Neuron (in vitro differentiated cells): ENCODE data around the gene TOR2A.

Experiments used
- H2AFZ ChIP-seq: one replicate; pipeline ENCODE4 v1.6.1; 2013; ENCODE audit warnings: low read depth, mild to moderate bottlenecking, inconsistent platforms, low read length, moderate library complexity
- H3K27me3 ChIP-seq: one replicate; pipeline ENCODE4 v1.6.1; 2013; ENCODE audit warnings: low read length; ENCODE audit not compliant: insufficient read depth
- H3K36me3 ChIP-seq: one replicate; pipeline ENCODE4 v1.6.1; 2013; ENCODE audit warnings: low read length; ENCODE audit not compliant: insufficient read depth
- H3K4me1 ChIP-seq: one replicate; pipeline ENCODE4 v1.6.1; 2013; ENCODE audit warnings: low read length; ENCODE audit not compliant: insufficient read depth
- H3K4me3 ChIP-seq: 2 replicates; pipeline ENCODE4 v1.5.1; 2013; ENCODE audit warnings: mild to moderate bottlenecking, low read length, moderate library complexity
- H3K9me3 ChIP-seq: one replicate; pipeline ENCODE4 v1.6.1; 2013; ENCODE audit warnings: low read length

TOR2A gene

DNA sequence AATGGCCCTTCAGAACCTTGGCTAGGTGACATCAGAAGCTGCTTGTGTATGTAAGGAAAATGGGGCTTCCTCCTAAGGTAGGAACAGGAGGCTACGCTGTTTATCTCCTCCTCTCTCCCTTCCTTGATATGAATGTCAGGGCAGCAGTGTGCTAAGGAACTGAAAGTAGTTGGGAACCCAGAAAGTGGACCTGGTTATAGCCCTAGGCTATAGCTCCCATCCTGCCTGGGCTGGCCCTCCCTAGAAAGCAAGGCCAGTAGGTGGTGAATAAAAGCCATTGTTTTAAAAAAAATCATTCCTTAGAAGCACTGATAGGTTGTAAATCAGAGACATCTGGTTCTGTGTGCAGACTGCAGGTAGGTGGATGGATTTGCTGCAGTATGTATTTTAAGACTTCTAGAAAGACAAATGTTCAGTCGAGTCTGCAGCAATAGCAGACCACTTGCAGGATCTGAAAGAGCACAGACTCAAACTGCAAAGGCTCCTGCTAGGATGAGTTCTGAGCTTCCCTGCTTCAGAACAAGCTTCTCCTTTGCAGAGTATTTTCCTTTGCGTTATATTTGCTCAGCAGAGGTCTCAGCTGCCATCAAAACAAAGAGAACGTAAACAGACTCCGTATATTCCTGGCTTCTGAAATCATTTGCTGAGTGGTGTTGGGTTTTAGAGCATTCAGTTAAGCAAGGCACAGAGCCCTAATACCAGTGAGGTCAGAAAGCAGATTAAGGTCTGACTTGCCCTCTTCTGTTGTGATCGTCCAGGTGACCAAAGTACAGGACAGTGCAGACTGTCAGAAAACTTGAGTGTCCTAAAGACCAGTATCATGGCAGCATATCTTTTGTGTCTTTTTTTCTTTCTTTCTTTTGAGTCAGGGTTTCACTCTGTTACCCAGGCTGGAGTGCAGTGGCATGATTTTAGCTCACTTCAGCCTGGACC lies 48.4 kb downstream of the TOR2A start:
- H3K9me3 ChIP-seq, result peaks cover 4% of the 10 kb centered on the region
- H3K36me3 ChIP-seq, result peaks cover 43% of the 10 kb centered on the region
- H3K27me3 ChIP-seq, result no peaks in the 10 kb centered on the region
- no peak overlapping the region for H3K4me3 ChIP-seq
- no peaks in the 10 kb centered on the region for H3K4me1 ChIP-seq
- no peak overlapping the region for H2AFZ ChIP-seq

DNA sequence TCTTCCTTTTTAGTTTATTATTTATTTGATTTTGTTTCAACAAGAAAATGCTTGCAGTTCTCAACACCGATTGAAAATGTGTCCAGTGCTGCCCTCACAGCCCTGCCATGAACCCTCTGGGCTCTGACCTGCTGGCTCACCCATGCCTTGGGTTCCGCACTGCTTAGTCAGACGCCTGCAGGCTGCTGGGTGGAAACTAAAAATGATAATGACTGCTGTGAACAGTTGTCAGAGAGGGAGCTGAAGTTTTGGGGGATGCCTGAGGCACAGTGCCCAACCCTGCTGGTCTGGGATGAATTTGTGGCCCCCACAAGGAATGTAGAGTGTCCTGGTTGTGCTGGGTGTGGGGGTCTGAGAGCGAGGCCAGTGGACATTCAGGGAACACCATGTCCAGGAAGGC lies 50.5 kb downstream of the TOR2A start:
- Histone ChIP-seq H3K4me3 (no peak overlapping the region), H3K27me3 (no peaks in the 10 kb centered on the region), H3K36me3 (peaks cover 51% of the 10 kb centered on the region), H3K4me1 (no peaks in the 10 kb centered on the region), H3K9me3 (peaks cover 1% of the 10 kb centered on the region), H2AFZ (no peak overlapping the region)

DNA sequence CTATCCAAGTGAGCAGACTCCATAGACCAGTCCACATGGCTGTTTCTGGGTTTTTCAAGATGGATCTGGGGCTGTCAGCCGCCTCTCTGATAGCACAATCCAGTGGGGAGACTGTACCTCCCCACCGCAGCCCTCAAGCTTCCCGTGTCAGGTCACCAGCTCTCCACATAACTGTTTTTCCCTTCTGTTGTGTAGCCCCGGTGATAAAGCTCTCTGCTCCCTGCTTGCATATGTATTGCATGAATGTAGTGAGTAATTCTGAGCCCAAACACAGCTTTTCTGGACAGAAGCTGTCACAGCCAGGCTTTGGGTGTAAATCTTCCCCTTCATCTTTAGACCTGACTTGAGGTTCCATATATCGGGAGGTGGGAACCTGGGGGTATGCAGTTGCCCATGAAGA lies 51.4 kb downstream of the TOR2A start:
- no peaks in the 10 kb centered on the region for H3K4me1 ChIP-seq
- no peak overlapping the region for H2AFZ ChIP-seq
- H3K27me3 ChIP-seq, result no peaks in the 10 kb centered on the region
- H3K4me3 ChIP-seq, result no peak overlapping the region
- peaks cover 56% of the 10 kb centered on the region for H3K36me3 ChIP-seq
- no peaks in the 10 kb centered on the region for H3K9me3 ChIP-seq

DNA sequence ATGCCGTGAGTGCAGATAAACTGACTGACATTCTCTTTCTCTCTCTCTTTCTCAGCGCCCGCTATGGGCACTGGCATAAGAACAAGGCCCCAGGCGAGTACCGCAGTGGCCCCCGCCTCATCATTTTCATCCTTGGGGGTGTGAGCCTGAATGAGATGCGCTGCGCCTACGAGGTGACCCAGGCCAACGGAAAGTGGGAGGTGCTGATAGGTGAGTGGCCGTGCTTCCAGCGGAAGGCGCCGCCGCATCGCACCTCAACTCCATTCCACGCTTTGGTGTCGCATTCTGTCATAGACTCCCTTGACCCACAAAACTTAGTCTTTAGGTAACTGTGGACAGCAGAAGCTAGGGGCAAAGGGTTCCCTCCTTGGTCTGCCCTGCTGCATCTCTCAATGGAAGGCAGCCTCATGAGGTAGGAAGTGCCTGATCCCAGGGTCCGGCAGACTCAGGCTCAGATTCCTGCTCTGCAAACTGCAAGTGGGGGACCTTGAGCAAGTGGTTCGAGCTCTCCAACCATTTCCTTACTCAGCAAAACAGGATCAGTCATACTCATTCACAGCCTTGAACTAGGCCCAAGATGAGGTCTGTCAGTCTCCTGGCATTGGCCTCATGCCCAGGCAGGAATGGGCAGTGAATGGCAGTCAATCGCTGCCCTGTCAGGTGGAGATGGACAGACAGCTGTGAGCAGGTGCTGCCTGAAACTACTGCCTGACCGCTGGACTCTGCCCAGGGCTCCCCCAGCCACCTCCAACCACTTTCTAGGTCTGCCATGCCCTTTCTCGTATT lies 52.5 kb downstream of the TOR2A start:
- H3K9me3 ChIP-seq, result no peaks in the 10 kb centered on the region
- peaks cover 56% of the 10 kb centered on the region for H3K36me3 ChIP-seq
- H3K27me3 ChIP-seq, result no peaks in the 10 kb centered on the region
- no peaks in the 10 kb centered on the region for H3K4me1 ChIP-seq
- H3K4me3 ChIP-seq, result no peak overlapping the region
- H2AFZ ChIP-seq, result no peak overlapping the region
